DMS53 treated with DMSO at 0.1 percent for 48 hours (cell line): Measurements from ENCODE around the gene TGIF2.
A peak's percentile ranks its signal among the peaks of the same experiment; 100 is the strongest.
"Not testable (repeated sequence)": the region's sequence is repeated elsewhere in the genome, so short reads cannot be mapped to it uniquely, and the experiment has no call there.

Source experiments
- DNase-seq: peaks from one replicate; lab custom pipeline; 2025; ENCODE audit not compliant: unreplicated experiment; lab: John Stamatoyannopoulos, UW

The TGIF2 gene

GRCh38 chr20:36546111-36546736 is 27.2 kb upstream of the TGIF2 start:
- no peak for DNase-seq

GRCh38 chr20:36547186-36548005 is 26.0 kb upstream of the TGIF2 start:
- no peak for DNase-seq

- no peak for DNase-seq
Measured at GRCh38 chr20:36548006-36548315, 25.4 kb upstream of the TGIF2 start.

- no peak for DNase-seq
Measured at GRCh38 chr20:36548704-36549627, 24.4 kb upstream of the TGIF2 start.

GRCh38 chr20:36549628-36549941 is 23.8 kb upstream of the TGIF2 start:
- DNase-seq, result no peak

- DNase-seq, result no peak
Measured at GRCh38 chr20:36549942-36550789, 23.2 kb upstream of the TGIF2 start.

GRCh38 chr20:36550790-36551299 is 22.6 kb upstream of the TGIF2 start:
- DNase-seq, result no peak

GRCh38 chr20:36555248-36555647 is 18.1 kb upstream of the TGIF2 start:
- no peak for DNase-seq

GRCh38 chr20:36562724-36563123 is 10.7 kb upstream of the TGIF2 start:
- DNase-seq, result no peak

GRCh38 chr20:36563374-36563773 is 10.0 kb upstream of the TGIF2 start:
- no peak for DNase-seq

- DNase-seq, result not testable (repeated sequence)
Measured at GRCh38 chr20:36564078-36564725, 9.2 kb upstream of the TGIF2 start.

- not testable (repeated sequence) for DNase-seq
Measured at GRCh38 chr20:36564726-36565121, 8.7 kb upstream of the TGIF2 start.

- DNase-seq, result no peak
Measured at GRCh38 chr20:36565520-36565919, 7.9 kb upstream of the TGIF2 start.

- no peak for DNase-seq
Measured at GRCh38 chr20:36569847-36570429, 3.5 kb upstream of the TGIF2 start.

GRCh38 chr20:36571564-36572504 is 1.6 kb upstream of the TGIF2 start:
- no peak for DNase-seq

GRCh38 chr20:36572701-36573102 is 695 bp upstream of the TGIF2 start:
- DNase-seq, result peak; percentile 56

GRCh38 chr20:36573798-36574365 is 485 bp downstream of the TGIF2 start:
- no peak for DNase-seq

GRCh38 chr20:36574366-36575135 is 1.2 kb downstream of the TGIF2 start:
- peak; percentile 45 for DNase-seq
